Ramos (cell line): Measurements from ENCODE around the gene FSHR.

Source experiments
- in situ Hi-C: fragments of 300-500 bp; cut with MboI; formaldehyde crosslinking; loops from one replicate; pipeline ENCODE4 v1.14.3; 2022; ENCODE audit warnings: low sequenced_read_pairs; ENCODE audit not compliant: unreplicated experiment

FSHR gene

GRCh38 chr2:49037197-49037596 lies 117.1 kb downstream of the FSHR start:
- in situ Hi-C loops: no loop called here

GRCh38 chr2:49035481-49035880 lies 118.8 kb downstream of the FSHR start:
- in situ Hi-C loops: no loop called here

- in situ Hi-C loops: no loop called here
These were observed 120.7 kb downstream of the FSHR start for GRCh38 chr2:49033394-49034185.

- in situ Hi-C loops: no loop called here
These were observed 121.4 kb downstream of the FSHR start for GRCh38 chr2:49032936-49033335.

- in situ Hi-C loops: no loop called here
These were observed 122.2 kb downstream of the FSHR start for GRCh38 chr2:49032126-49032525.

GRCh38 chr2:49029406-49029805 lies 124.9 kb downstream of the FSHR start:
- in situ Hi-C loops: no loop called here

GRCh38 chr2:49028101-49028500 lies 126.2 kb downstream of the FSHR start:
- in situ Hi-C loops: no loop called here

GRCh38 chr2:49026706-49027105 lies 127.6 kb downstream of the FSHR start:
- in situ Hi-C loops: no loop called here

- in situ Hi-C loops: no loop called here
These were observed 133.0 kb downstream of the FSHR start for GRCh38 chr2:49021271-49021670.

GRCh38 chr2:49005261-49005660 lies 149.1 kb downstream of the FSHR start:
- in situ Hi-C loops: no loop called here

GRCh38 chr2:49004036-49004626 lies 150.2 kb downstream of the FSHR start:
- in situ Hi-C loops: no loop called here

- in situ Hi-C loops: no loop called here
These were observed 151.1 kb downstream of the FSHR start for GRCh38 chr2:49003201-49003600.

GRCh38 chr2:49002750-49003149 lies 151.6 kb downstream of the FSHR start:
- in situ Hi-C loops: no loop called here

- in situ Hi-C loops: no loop called here
These were observed 153.6 kb downstream of the FSHR start for GRCh38 chr2:49000695-49001094.

GRCh38 chr2:48998449-48998848 lies 155.9 kb downstream of the FSHR start:
- in situ Hi-C loops: no loop called here

- in situ Hi-C loops: no loop called here
These were observed 160.7 kb downstream of the FSHR start for GRCh38 chr2:48993576-48993975.

GRCh38 chr2:48991415-48992131 lies 162.7 kb downstream of the FSHR start:
- in situ Hi-C loops: no loop called here

- in situ Hi-C loops: no loop called here
These were observed 169.4 kb downstream of the FSHR start for GRCh38 chr2:48984922-48985321.

- in situ Hi-C loops: no loop called here
These were observed 170.8 kb downstream of the FSHR start for GRCh38 chr2:48983551-48983950.

- in situ Hi-C loops: no loop called here
These were observed 171.4 kb downstream of the FSHR start for GRCh38 chr2:48982887-48983435.

GRCh38 chr2:48980846-48981245 lies 173.5 kb downstream of the FSHR start:
- in situ Hi-C loops: no loop called here
